ENCODE data around the gene LRP11. TPM values are rescaled to one million over a fixed set of nuclear protein-coding genes. Genes with fewer than 3 reads are reported as not detected.
"Not testable (repeated sequence)": the region's sequence is repeated elsewhere in the genome, so short reads cannot be mapped to it uniquely, and the experiment has no call there.

The LRP11 gene
- total RNA-seq = 97.2 and 97.6 TPM in 2 replicates

GRCh38 chr6:149863698-149864577 is at the start of gene LRP11:
LRP11 (minus strand) TSS chr6:149864359; CDS start chr6:149864020, 339 bp downstream.
- H3K4me3 ChIP-seq (ENCODE audit: low read depth, low read length) = peak within 1 kb of the TSS; percentile 73
- no peak for TF ChIP-seq CTCF (IDR thresholded peaks at IDR 0.05; ENCODE audit: insufficient read depth, low read depth, low read length)
- peak; percentile 84 for DNase-seq (ENCODE audit: low read depth)

- no peak for TF ChIP-seq CTCF (IDR thresholded peaks at IDR 0.05; ENCODE audit: insufficient read depth, low read depth, low read length)
- H3K4me3 ChIP-seq (ENCODE audit: low read depth, low read length) = no peak overlapping the region
- no peak for DNase-seq (ENCODE audit: low read depth)
These were observed 49.5 kb upstream of the LRP11 start for GRCh38 chr6:149913540-149914240.

- no peak overlapping the region for H3K4me3 ChIP-seq (ENCODE audit: low read depth, low read length)
- no peak for DNase-seq (ENCODE audit: low read depth)
- no peak for TF ChIP-seq CTCF (IDR thresholded peaks at IDR 0.05; ENCODE audit: insufficient read depth, low read depth, low read length)
These were observed 48.9 kb upstream of the LRP11 start for GRCh38 chr6:149913085-149913484.

GRCh38 chr6:149912680-149913079 is 48.5 kb upstream of the LRP11 start:
- H3K4me3 ChIP-seq (ENCODE audit: low read depth, low read length); DNase-seq (ENCODE audit: low read depth): not testable (repeated sequence)

GRCh38 chr6:149910721-149911151 is 46.6 kb upstream of the LRP11 start:
- TF ChIP-seq CTCF (IDR thresholded peaks at IDR 0.05; ENCODE audit: insufficient read depth, low read depth, low read length) = no peak
- H3K4me3 ChIP-seq (ENCODE audit: low read depth, low read length) = no peak overlapping the region
- DNase-seq (ENCODE audit: low read depth) = no peak

- no peak overlapping the region for H3K4me3 ChIP-seq (ENCODE audit: low read depth, low read length)
- TF ChIP-seq CTCF (IDR thresholded peaks at IDR 0.05; ENCODE audit: insufficient read depth, low read depth, low read length) = no peak
- DNase-seq (ENCODE audit: low read depth) = no peak
These were observed 45.7 kb upstream of the LRP11 start for GRCh38 chr6:149909701-149910470.

- DNase-seq (ENCODE audit: low read depth); H3K4me3 ChIP-seq (ENCODE audit: low read depth, low read length): not testable (repeated sequence)
These were observed 44.3 kb upstream of the LRP11 start for GRCh38 chr6:149908480-149908879.
